Measurements from ENCODE around the gene MAP2K5. TPM values are rescaled to one million over a fixed set of nuclear protein-coding genes. Genes with fewer than 3 reads are reported as not detected.

Gene MAP2K5
- total and polyA plus RNA-seq, 10 of the 15 experiments (the other 5 are each of a cell fraction or from before 2014, with no cell fraction given) = 1.3 to 19.4 (median 9.6) TPM

DNA sequence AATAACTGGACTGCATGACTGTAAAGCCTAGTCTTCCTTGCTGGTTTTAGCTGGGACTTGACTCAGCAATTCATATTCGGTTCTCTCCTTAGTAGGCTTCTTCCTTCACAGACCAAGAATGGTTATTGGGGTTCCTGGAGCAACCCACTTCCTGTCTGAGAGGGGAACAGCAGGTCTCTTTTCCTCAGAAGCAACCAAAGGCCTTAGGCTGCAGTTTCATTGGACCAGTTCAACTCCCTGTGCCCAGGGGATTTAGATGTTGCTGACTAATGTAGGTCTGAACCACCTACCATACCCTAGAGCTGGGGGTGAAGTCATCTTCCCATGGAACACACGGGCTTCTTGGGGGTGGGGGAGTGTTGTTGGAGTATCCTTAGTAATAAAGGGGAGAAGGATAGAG lies 198.8 kb downstream of the MAP2K5 start:
- intact Hi-C loops (cut with micrococcal nuclease; ENCODE audit: unreplicated experiment) = no loop called here
- ATAC-seq (no peak), FAIRE-seq (no peak), DNase-seq (ENCODE audit: low read depth, low spot score) (no peak)
- Histone ChIP-seq H3K4me3 (no peak overlapping the region), H3K4me1 (ENCODE audit: control insufficient read depth, insufficient read depth, low read length) (peaks cover 7% of the 10 kb centered on the region), H4K20me1 (ENCODE audit: control insufficient read depth, insufficient read depth) (no peaks in the 10 kb centered on the region), H3K36me3 (ENCODE audit: control insufficient read depth in 2 of 2, insufficient read depth in 2 of 2, low read length in 1 of 2) (no peaks in the 10 kb centered on the region; a peak in 1 of 4 replicates), H2AFZ (ENCODE audit: control insufficient read depth, low read depth, low read length) (no peak overlapping the region), H3K9ac (ENCODE audit: control insufficient read depth, insufficient read depth, low read length) (no peak overlapping the region), H3K27ac (ENCODE audit: control insufficient read depth, insufficient read depth) (no peak overlapping the region), H3K79me2 (ENCODE audit: control insufficient read depth, insufficient read depth, low read length) (no peaks in the 10 kb centered on the region), H3K9me3 (replicated peaks; ENCODE audit: control insufficient read depth, insufficient read depth, low read length) (no peaks in the 10 kb centered on the region), H3K27me3 (replicated peaks in 1 of 2; ENCODE audit: control insufficient read depth in 2 of 2, insufficient read depth in 2 of 2, low read length in 1 of 2) (no peaks in the 10 kb centered on the region), H3K4me2 (ENCODE audit: control insufficient read depth, insufficient read depth) (no peak overlapping the region)
- SMC1A ChIA-PET (ENCODE audit: uncharacterized antibody, unreplicated experiment) = interaction anchor here (0.7 kb wide), 1 partner anchor 264 kb away, joined by 3 read pairs; no protein-coding TSS in a partner anchor
- TF ChIP-seq EED (IDR thresholded peaks at IDR 0.05; ENCODE audit: low read depth) = peak; percentile 31; the same call in 1 of the 2 replicates
- TF ChIP-seq MYB (IDR thresholded peaks at IDR 0.05; ENCODE audit: borderline replicate concordance, low read depth, low read length) = no peak
- in situ Hi-C loops (cut with MboI) = no loop called here
- POLR2A ChIA-PET = interaction anchor here (0.6 kb wide), 1 partner anchor 1269 kb away, joined by 6 read pairs; no protein-coding TSS in a partner anchor
- BruUV-seq (replicated peaks) = no TSS peak
- CTCF ChIA-PET = no interaction called here
- RAD21 ChIA-PET (ENCODE audit: unreplicated experiment) = no interaction called here
- 13% methylated on average over 2 of the region's 2 CpGs for WGBS (ENCODE audit: insufficient coverage, insufficient replicate concordance, low lambda C conversion rate, missing lambda C conversion rate)

DNA sequence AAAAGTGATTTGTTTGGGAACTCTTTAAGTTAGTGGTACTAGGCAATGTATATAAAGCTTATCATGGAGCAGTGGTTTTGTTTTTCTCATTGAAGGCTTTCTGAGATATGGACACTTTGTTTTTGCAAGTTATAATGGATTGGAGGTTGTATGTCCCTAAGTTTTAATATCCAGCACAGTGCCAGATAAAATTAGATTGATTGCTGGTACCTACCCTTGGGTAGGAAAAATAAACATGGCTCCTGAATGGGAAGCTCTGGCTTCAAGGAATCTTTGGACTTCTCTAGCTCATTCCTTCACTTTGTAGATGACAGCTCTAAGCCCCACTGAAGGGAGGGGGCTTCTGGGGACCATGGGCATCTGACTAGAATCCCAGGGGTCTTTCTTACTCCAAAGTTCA lies 201.1 kb downstream of the MAP2K5 start:
- no peaks in the 10 kb centered on the region for H3K27me3 ChIP-seq (replicated peaks in 1 of 2; ENCODE audit: control insufficient read depth in 2 of 2, insufficient read depth in 2 of 2, low read length in 1 of 2)
- CTCF ChIA-PET = interaction anchor here (1.0 to 2.5 kb wide), 8 partner anchors 10 to 287 kb away, joined by 3 to 8 read pairs (median 6); no protein-coding TSS in a partner anchor
- in situ Hi-C loops (cut with MboI) = no loop called here
- ATAC-seq (no peak), DNase-seq (ENCODE audit: low read depth, low spot score) (no peak), FAIRE-seq (no peak)
- SMC1A ChIA-PET (ENCODE audit: uncharacterized antibody, unreplicated experiment) = interaction anchor here (0.9 to 3.2 kb wide), 15 partner anchors 11 to 242 kb away, joined by 3 to 21 read pairs (median 4); partner anchors contain the start of gene C15orf61
- BruUV-seq (replicated peaks) = no TSS peak
- H3K79me2 ChIP-seq (ENCODE audit: control insufficient read depth, insufficient read depth, low read length) = no peaks in the 10 kb centered on the region
- H3K9ac ChIP-seq (ENCODE audit: control insufficient read depth, insufficient read depth, low read length) = no peak overlapping the region
- no peak overlapping the region for H3K4me3 ChIP-seq
- H4K20me1 ChIP-seq (ENCODE audit: control insufficient read depth, insufficient read depth) = no peaks in the 10 kb centered on the region
- H3K4me2 ChIP-seq (ENCODE audit: control insufficient read depth, insufficient read depth) = no peak overlapping the region
- no peak overlapping the region for H2AFZ ChIP-seq (ENCODE audit: control insufficient read depth, low read depth, low read length)
- no peak overlapping the region; the same call in 1 of the 2 replicates for H3K27ac ChIP-seq (ENCODE audit: control insufficient read depth, insufficient read depth)
- POLR2A ChIA-PET = interaction anchor here (1.2 to 1.5 kb wide), 2 partner anchors 10 to 13 kb away, joined by 3 read pairs; no protein-coding TSS in a partner anchor
- RAD21 ChIA-PET (ENCODE audit: unreplicated experiment) = interaction anchor here (0.8 to 2.3 kb wide), 5 partner anchors 11 to 242 kb away, joined by 3 to 13 read pairs (median 8); no protein-coding TSS in a partner anchor
- no peaks in the 10 kb centered on the region for H3K9me3 ChIP-seq (replicated peaks; ENCODE audit: control insufficient read depth, insufficient read depth, low read length)
- intact Hi-C loops (cut with micrococcal nuclease; ENCODE audit: unreplicated experiment) = no loop called here
- TF ChIP-seq NR2F1 (conservative IDR thresholded peaks at IDR 0.05) = no peak
- H3K36me3 ChIP-seq (ENCODE audit: control insufficient read depth in 2 of 2, insufficient read depth in 2 of 2, low read length in 1 of 2) = no peaks in the 10 kb centered on the region; a peak in 1 of 4 replicates
- peaks cover 7% of the 10 kb centered on the region for H3K4me1 ChIP-seq (ENCODE audit: control insufficient read depth, insufficient read depth, low read length)

Measured in GM12878 (cell line).